ENCODE results near the gene LRFN3.

Gene LRFN3

DNA sequence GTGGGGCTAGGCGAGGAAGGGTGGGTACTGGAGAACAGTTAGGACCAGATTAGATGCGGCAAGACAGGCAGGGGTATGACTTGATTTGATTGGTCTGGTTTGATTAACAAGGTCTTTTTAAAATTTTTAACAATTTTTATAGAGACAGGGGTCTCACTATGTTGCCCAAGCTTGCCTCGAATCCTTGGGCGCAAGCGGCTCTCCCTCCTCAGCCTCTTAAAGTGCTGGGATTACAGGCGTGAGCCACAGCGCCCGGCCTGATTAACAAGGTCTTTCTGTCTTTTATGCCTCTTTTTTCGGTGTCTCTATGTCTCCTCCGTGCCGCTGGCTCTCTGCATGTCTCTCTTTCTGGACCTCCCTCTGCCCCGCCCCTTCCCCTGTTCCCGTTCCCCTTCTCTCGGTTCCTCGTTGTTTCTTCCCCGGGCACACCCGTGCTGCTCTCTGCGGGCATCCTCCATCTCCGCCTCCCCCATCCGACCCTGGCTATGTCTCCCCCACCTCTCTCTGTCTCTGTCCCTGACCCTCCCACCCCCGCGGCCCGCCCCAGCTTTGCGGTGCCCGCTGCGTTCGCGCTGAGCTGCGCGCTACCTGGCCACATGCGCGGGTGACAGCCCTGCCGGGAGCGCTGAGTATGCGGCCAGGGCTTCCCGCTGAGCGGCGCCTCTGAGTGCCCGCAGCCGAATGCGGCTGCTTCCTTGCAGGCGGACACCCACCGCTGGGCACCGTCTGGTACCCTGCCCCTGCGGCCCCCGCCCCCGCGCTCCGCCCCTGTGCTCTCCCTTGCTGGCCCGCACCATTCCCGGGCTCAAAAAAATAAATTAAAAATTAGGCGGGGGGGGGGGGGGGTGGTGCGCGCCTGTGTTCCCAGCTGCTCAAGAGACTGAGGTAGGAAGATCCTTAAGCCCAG is 50.7 kb downstream of the LRFN3 start:
- Histone ChIP-seq H3K36me3 (replicated peaks; ENCODE audit: insufficient read depth, low read length) (no peaks in the 10 kb centered on the region), H4K20me1 (ENCODE audit: insufficient read depth, low read length) (no peaks in the 10 kb centered on the region), H3K79me2 (ENCODE audit: low read length) (no peaks in the 10 kb centered on the region), H2AFZ (ENCODE audit: low read length) (0 out of 2 replicates have a peak overlapping the region, but pooled peaks have one; percentile 35), H3F3A (ENCODE audit: insufficient read depth, low read length) (no peaks in the 10 kb centered on the region), H3K27me3 (replicated peaks; ENCODE audit: insufficient read depth, low read length) (peaks cover 48% of the 10 kb centered on the region), H3K4me1 (ENCODE audit: low read length) (no peaks in the 10 kb centered on the region), H3K9me2 (replicated peaks; ENCODE audit: insufficient read depth, low read length) (no peaks in the 10 kb centered on the region), H3K9ac (ENCODE audit: low read length) (no peak overlapping the region), H3K9me3 (replicated peaks; ENCODE audit: insufficient read depth, low read length) (no peaks in the 10 kb centered on the region), H3K4me2 (ENCODE audit: low read depth, low read length) (peak overlapping the region; percentile 39), H3K27ac (ENCODE audit: low read length) (no peak overlapping the region), H3K4me3 (ENCODE audit: low read length) (peak overlapping the region; percentile 36; the same call in 1 of the 2 replicates)
- DNase-seq = no peak
- TF ChIP-seq, protein P1, sequence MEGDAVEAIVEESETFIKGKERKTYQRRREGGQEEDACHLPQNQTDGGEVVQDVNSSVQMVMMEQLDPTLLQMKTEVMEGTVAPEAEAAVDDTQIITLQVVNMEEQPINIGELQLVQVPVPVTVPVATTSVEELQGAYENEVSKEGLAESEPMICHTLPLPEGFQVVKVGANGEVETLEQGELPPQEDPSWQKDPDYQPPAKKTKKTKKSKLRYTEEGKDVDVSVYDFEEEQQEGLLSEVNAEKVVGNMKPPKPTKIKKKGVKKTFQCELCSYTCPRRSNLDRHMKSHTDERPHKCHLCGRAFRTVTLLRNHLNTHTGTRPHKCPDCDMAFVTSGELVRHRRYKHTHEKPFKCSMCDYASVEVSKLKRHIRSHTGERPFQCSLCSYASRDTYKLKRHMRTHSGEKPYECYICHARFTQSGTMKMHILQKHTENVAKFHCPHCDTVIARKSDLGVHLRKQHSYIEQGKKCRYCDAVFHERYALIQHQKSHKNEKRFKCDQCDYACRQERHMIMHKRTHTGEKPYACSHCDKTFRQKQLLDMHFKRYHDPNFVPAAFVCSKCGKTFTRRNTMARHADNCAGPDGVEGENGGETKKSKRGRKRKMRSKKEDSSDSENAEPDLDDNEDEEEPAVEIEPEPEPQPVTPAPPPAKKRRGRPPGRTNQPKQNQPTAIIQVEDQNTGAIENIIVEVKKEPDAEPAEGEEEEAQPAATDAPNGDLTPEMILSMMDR (IDR thresholded peaks at IDR 0.05; ENCODE audit: low read length) = no peak
- TF ChIP-seq EZH2 (optimal IDR thresholded peaks at IDR 0.05; ENCODE audit: low read depth, low read length) (no peak), EZH2phosphoT487 (IDR thresholded peaks at IDR 0.05; ENCODE audit: low read length) (no peak)

DNA sequence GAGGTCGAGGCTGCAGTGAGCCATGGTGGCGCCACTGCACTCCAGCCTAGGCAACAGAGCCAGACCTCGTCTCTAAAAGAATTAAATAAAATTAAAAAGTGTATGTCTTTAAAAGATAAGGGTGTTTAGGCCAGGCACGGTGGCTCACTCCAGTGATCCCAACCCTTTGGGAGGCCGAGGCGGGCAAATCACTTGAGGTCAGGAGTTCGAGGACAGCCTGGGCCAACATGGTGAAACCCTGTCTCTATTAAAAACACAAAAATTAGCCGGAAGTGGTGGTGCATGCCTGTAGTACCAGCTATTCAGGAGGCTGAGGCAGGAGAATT is 51.4 kb downstream of the LRFN3 start:
- no peak overlapping the region for H3K27ac ChIP-seq (ENCODE audit: low read length)
- H3F3A ChIP-seq (ENCODE audit: insufficient read depth, low read length) = no peaks in the 10 kb centered on the region
- peaks cover 42% of the 10 kb centered on the region for H3K27me3 ChIP-seq (replicated peaks; ENCODE audit: insufficient read depth, low read length)
- H2AFZ ChIP-seq (ENCODE audit: low read length) = no peak overlapping the region
- DNase-seq = no peak
- H3K4me1 ChIP-seq (ENCODE audit: low read length) = no peaks in the 10 kb centered on the region
- no peak overlapping the region for H3K9ac ChIP-seq (ENCODE audit: low read length)
- H3K9me3 ChIP-seq (replicated peaks; ENCODE audit: insufficient read depth, low read length) = no peaks in the 10 kb centered on the region
- no peaks in the 10 kb centered on the region for H4K20me1 ChIP-seq (ENCODE audit: insufficient read depth, low read length)
- no peak overlapping the region for H3K4me2 ChIP-seq (ENCODE audit: low read depth, low read length)
- no peak overlapping the region for H3K4me3 ChIP-seq (ENCODE audit: low read length)
- no peaks in the 10 kb centered on the region for H3K79me2 ChIP-seq (ENCODE audit: low read length)
- TF ChIP-seq EZH2phosphoT487 (IDR thresholded peaks at IDR 0.05; ENCODE audit: low read length) = no peak
- TF ChIP-seq EZH2 (optimal IDR thresholded peaks at IDR 0.05; ENCODE audit: low read depth, low read length) = no peak
- TF ChIP-seq, protein P1 (IDR thresholded peaks at IDR 0.05; ENCODE audit: low read length) = no peak
- no peaks in the 10 kb centered on the region for H3K9me2 ChIP-seq (replicated peaks; ENCODE audit: insufficient read depth, low read length)
- no peaks in the 10 kb centered on the region for H3K36me3 ChIP-seq (replicated peaks; ENCODE audit: insufficient read depth, low read length)

DNA sequence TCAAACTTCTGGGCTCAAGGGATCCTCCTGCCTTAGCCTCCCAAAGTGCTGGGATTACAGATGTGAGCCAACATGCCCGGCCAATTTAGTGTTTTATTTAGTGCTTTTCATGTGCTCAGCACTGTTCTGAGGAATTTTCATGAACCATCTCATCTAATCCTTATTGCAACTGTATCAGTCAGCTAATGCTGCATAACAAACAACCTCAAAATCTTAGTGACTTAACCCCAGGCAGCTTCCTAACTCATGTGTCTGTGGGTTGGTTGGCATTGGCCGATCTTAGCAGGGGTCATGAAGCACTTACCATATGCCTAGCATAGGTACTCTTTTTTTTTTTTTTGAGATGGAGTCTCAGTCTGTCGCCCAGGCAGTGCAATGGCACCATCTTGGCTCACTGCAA is 52.6 kb downstream of the LRFN3 start:
- no peak overlapping the region for H3K9ac ChIP-seq (ENCODE audit: low read length)
- H3K4me3 ChIP-seq (ENCODE audit: low read length) = no peak overlapping the region
- no peaks in the 10 kb centered on the region for H3F3A ChIP-seq (ENCODE audit: insufficient read depth, low read length)
- no peak overlapping the region for H3K27ac ChIP-seq (ENCODE audit: low read length)
- no peak overlapping the region for H2AFZ ChIP-seq (ENCODE audit: low read length)
- no peak overlapping the region for H3K4me2 ChIP-seq (ENCODE audit: low read depth, low read length)
- TF ChIP-seq, protein P1 (IDR thresholded peaks at IDR 0.05; ENCODE audit: low read length) = no peak
- TF ChIP-seq EZH2 (optimal IDR thresholded peaks at IDR 0.05; ENCODE audit: low read depth, low read length) (no peak), EZH2phosphoT487 (IDR thresholded peaks at IDR 0.05; ENCODE audit: low read length) (no peak)
- no peaks in the 10 kb centered on the region for H3K79me2 ChIP-seq (ENCODE audit: low read length)
- DNase-seq = no peak
- H3K9me2 ChIP-seq (replicated peaks; ENCODE audit: insufficient read depth, low read length) = no peaks in the 10 kb centered on the region
- no peaks in the 10 kb centered on the region for H4K20me1 ChIP-seq (ENCODE audit: insufficient read depth, low read length)
- H3K9me3 ChIP-seq (replicated peaks; ENCODE audit: insufficient read depth, low read length) = no peaks in the 10 kb centered on the region
- H3K36me3 ChIP-seq (replicated peaks; ENCODE audit: insufficient read depth, low read length) = no peaks in the 10 kb centered on the region
- H3K4me1 ChIP-seq (ENCODE audit: low read length) = no peaks in the 10 kb centered on the region
- peaks cover 34% of the 10 kb centered on the region for H3K27me3 ChIP-seq (replicated peaks; ENCODE audit: insufficient read depth, low read length)
